ENCODE data around the gene PHF12. TPM values are rescaled to one million over a fixed set of nuclear protein-coding genes. Genes with fewer than 3 reads are reported as not detected.

PHF12 gene
- total RNA-seq, 4 donors from 2014 or later: 22.0 to 62.9 (median 60.1) TPM

DNA sequence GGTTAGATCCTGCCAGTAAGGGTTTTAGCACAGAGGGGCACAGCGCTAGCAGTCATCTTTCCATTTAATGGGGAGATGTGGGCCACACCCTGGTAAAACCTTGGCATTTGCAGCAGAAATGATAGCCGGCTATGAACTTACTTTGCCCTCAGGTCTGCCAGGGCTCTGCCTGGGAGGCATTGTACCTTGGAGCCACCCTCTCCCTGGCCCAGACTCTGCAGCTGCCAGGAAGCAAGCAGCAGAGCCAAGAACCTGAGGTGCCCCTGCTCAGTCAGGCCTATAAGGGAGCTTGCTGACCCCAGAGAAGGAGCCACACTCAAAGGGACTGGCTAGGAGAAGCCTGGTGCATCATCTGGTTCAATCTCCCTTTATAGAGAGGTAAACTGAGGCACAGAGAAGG is 23.7 kb upstream of the PHF12 start:
- peak; percentile 59 to 65 for DNase-seq
- intact Hi-C loops (cut with DNase I): no loop called here
- TF ChIP-seq POLR2A (IDR thresholded peaks at IDR 0.05): no peak
- TF ChIP-seq, protein P1, sequence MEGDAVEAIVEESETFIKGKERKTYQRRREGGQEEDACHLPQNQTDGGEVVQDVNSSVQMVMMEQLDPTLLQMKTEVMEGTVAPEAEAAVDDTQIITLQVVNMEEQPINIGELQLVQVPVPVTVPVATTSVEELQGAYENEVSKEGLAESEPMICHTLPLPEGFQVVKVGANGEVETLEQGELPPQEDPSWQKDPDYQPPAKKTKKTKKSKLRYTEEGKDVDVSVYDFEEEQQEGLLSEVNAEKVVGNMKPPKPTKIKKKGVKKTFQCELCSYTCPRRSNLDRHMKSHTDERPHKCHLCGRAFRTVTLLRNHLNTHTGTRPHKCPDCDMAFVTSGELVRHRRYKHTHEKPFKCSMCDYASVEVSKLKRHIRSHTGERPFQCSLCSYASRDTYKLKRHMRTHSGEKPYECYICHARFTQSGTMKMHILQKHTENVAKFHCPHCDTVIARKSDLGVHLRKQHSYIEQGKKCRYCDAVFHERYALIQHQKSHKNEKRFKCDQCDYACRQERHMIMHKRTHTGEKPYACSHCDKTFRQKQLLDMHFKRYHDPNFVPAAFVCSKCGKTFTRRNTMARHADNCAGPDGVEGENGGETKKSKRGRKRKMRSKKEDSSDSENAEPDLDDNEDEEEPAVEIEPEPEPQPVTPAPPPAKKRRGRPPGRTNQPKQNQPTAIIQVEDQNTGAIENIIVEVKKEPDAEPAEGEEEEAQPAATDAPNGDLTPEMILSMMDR (IDR thresholded peaks at IDR 0.05): no peak
- WGBS, 2 donors: 33 to 68% methylated on average over 1 to 2 of the region's 2 CpGs
- Histone ChIP-seq H3K9me3 (no peaks in the 10 kb centered on the region), H3K4me3 (replicated peaks in 1 of 3) (no peak overlapping the region), H3K27ac (no peak overlapping the region), H3K36me3 (no peaks in the 10 kb centered on the region), H3K4me1 (peaks cover 0 to 26% of the 10 kb centered on the region in 2 donors), H3K27me3 (no peaks in the 10 kb centered on the region)

DNA sequence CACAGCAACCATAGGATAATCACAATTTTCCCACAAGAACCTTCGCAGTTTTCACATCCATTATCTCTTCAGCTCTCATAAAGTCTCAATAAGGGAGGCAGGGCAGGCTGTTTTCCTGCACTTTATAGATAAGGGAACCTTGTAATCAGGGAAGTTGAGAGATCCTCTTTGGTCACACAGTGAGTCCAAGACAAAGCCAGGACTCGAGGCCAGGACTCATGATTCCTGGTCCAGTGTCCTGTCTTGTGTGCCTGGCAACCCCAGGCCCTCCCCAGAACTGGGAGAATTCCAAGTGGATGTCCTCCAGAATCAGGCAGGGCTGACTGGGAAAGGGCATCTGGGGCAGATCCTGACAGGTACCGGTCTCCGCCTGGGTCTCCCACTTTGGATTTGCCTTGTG is 23.1 kb upstream of the PHF12 start:
- no peaks in the 10 kb centered on the region for H3K36me3 ChIP-seq
- H3K27me3 ChIP-seq: no peaks in the 10 kb centered on the region
- no peaks in the 10 kb centered on the region for H3K9me3 ChIP-seq
- H3K4me3 ChIP-seq (replicated peaks in 1 of 3): no peak overlapping the region
- WGBS, 2 donors: 92 to 93% methylated on average over 2 to 4 of the region's 4 CpGs
- intact Hi-C loops (cut with DNase I): no loop called here
- H3K27ac ChIP-seq: no peak overlapping the region
- peaks cover 0 to 26% of the 10 kb centered on the region in 2 donors for H3K4me1 ChIP-seq
- TF ChIP-seq POLR2A (IDR thresholded peaks at IDR 0.05): no peak
- TF ChIP-seq, protein P1 (IDR thresholded peaks at IDR 0.05): no peak
- DNase-seq: no peak

DNA sequence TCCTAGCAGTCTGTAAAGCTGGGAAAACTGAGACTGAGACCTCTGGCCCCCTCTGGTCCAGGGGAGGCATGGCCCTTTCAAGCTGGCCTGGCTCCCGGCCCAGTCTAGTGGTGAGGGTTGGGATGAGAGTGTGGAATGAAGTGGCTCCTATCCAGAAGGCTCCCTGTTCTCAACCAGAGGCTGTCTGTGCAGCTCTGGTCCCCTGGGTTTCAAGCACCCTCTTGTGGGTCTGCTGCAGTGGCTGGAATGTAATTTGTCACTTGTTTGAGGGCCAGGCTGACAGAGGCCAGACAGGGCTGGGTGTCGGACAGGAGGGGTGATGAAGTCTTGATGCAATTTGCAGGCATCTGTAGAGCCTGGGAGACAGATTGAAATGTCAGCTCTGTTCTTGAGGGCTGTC is 22.1 kb upstream of the PHF12 start:
- Histone ChIP-seq H3K27me3 (no peaks in the 10 kb centered on the region), H3K4me3 (replicated peaks in 1 of 3) (no peak overlapping the region), H3K27ac (peak overlapping the region in 1 of 3 donors; percentile 15), H3K36me3 (no peaks in the 10 kb centered on the region), H3K9me3 (no peaks in the 10 kb centered on the region), H3K4me1 (peaks cover 0 to 28% of the 10 kb centered on the region in 2 donors)
- intact Hi-C loops (cut with DNase I): no loop called here
- 23 to 38% methylated on average over 1 to 2 of the region's 2 CpGs for WGBS, 2 donors
- TF ChIP-seq POLR2A (IDR thresholded peaks at IDR 0.05): no peak
- TF ChIP-seq, protein P1 (IDR thresholded peaks at IDR 0.05): peak in 4 of 6 experiments; percentile 16 to 60 (median 42)
- DNase-seq: peak; percentile 94 to 95

DNA sequence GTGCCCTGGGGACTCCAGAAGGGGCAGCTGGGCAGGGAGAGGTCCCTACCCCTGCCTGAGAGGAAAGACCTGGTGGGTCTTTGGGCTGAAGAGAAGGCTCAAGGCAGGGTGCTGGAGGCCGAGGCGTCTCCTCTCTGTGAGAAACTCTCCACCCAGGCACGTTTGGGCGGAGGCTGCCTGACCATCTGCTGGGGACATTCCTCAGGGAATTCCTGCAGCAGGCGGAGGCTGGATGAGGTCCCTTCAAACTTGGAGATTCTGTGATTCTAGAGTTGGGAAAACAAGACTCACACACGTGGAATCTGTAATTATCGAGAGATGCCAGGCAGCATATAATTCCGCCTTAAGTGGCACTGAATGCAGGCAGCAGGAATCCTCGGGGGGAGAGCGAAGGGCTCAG is 21.1 kb upstream of the PHF12 start:
- intact Hi-C loops (cut with DNase I): no loop called here
- no peaks in the 10 kb centered on the region for H3K9me3 ChIP-seq
- H3K27ac ChIP-seq: no peak overlapping the region
- H3K27me3 ChIP-seq: no peaks in the 10 kb centered on the region
- H3K4me1 ChIP-seq: peaks cover 0 to 34% of the 10 kb centered on the region in 2 donors
- 69 to 87% methylated on average over 10 of the region's 10 CpGs for WGBS, 2 donors
- H3K4me3 ChIP-seq (replicated peaks in 1 of 3): no peak overlapping the region
- no peak for DNase-seq
- no peak for TF ChIP-seq POLR2A (IDR thresholded peaks at IDR 0.05)
- TF ChIP-seq, protein P1 (IDR thresholded peaks at IDR 0.05): no peak
- no peaks in the 10 kb centered on the region for H3K36me3 ChIP-seq

DNA sequence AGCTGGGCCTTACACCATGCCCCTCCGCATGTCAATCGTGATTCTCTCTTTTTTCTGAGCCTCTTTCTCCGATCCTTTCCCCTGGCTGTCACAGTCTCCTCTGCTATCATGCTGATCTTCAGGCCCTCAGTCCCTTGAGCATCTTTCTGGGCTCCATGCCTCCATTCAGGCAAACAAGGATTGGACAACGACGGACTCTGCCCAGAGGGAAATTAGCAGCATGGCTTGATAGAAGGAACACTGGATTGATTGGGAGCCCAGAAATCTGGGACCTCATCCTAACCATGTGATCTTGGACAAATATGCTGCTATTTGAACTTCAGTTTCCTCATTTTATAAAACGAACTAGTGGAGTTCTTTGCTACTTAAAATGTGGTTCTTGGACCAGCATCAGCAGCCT is 19.6 kb upstream of the PHF12 start:
- Histone ChIP-seq H3K4me1 (peaks cover 0 to 34% of the 10 kb centered on the region in 2 donors), H3K36me3 (no peaks in the 10 kb centered on the region), H3K27me3 (no peaks in the 10 kb centered on the region), H3K27ac (no peak overlapping the region), H3K4me3 (replicated peaks in 1 of 3) (no peak overlapping the region), H3K9me3 (no peaks in the 10 kb centered on the region)
- WGBS, 2 donors: 63 to 71% methylated on average over 6 of the region's 6 CpGs
- intact Hi-C loops (cut with DNase I): no loop called here
- no peak for TF ChIP-seq POLR2A (IDR thresholded peaks at IDR 0.05)
- TF ChIP-seq, protein P1 (IDR thresholded peaks at IDR 0.05): no peak
- no peak for DNase-seq
